GM23338 (cell line): Measurements from ENCODE around the gene MCTP1. TPM values are rescaled to one million over a fixed set of nuclear protein-coding genes. Genes with fewer than 3 reads are reported as not detected.

Experiments
- ATAC-seq: fragments of 200-7000 bp; cut with Tn5 transposase; 3 replicates; pipeline ENCODE4 v1.9.1; 2020
- DNase-seq: peaks from one replicate; pipeline ENCODE4 v3.0.0-alpha.2; 2015; ENCODE audit warnings: low spot score
- H2AFZ ChIP-seq: fragments of 200-600 bp; sonication (generic); 2 replicates; pipeline ENCODE4 v1.8.0; 2016; ENCODE audit warnings: antibody characterized with exemption, mild to moderate bottlenecking, moderate library complexity
- H3F3A ChIP-seq: fragments of 200-600 bp; sonication (generic); replicated peaks from 2 replicates; pipeline ENCODE4 v1.8.0; 2017; ENCODE audit warnings: antibody characterized with exemption, mixed run types, low read depth
- H3K27ac ChIP-seq: fragments of 200-600 bp; sonication (generic); 2 replicates; pipeline ENCODE4 v1.6.1; 2016; ENCODE audit warnings: low read depth
- H3K27me3 ChIP-seq: fragments of 200-600 bp; sonication (generic); 2 replicates; pipeline ENCODE4 v1.8.0; 2016; ENCODE audit warnings: mild to moderate bottlenecking, mixed run types, moderate library complexity; ENCODE audit not compliant: insufficient read depth
- H3K36me3 ChIP-seq: fragments of 200-600 bp; sonication (generic); 2 replicates; pipeline ENCODE4 v1.8.0; 2016; ENCODE audit warnings: mild to moderate bottlenecking; ENCODE audit not compliant: insufficient read depth
- H3K4me1 ChIP-seq: fragments of 200-600 bp; sonication (generic); 2 replicates; pipeline ENCODE4 v1.8.0; 2016; ENCODE audit warnings: mild to moderate bottlenecking, moderate library complexity; ENCODE audit not compliant: insufficient read depth
- H3K4me2 ChIP-seq: fragments of 200-600 bp; sonication (generic); 2 replicates; pipeline ENCODE4 v1.7.1; 2017; ENCODE audit warnings: mixed run types
- H3K4me3 ChIP-seq: fragments of 200-600 bp; sonication (generic); 2 replicates; pipeline ENCODE4 v1.6.1; 2016; ENCODE audit warnings: mixed run types
- H3K79me2 ChIP-seq: fragments of 200-600 bp; sonication (generic); replicated peaks from 2 replicates; pipeline ENCODE4 v1.8.0; 2017; ENCODE audit warnings: mild to moderate bottlenecking; ENCODE audit not compliant: insufficient read depth
- H3K9me2 ChIP-seq: fragments of 200-600 bp; sonication (generic); 2 replicates; pipeline ENCODE4 v1.8.0; 2017; ENCODE audit not compliant: insufficient read depth
- H4K20me1 ChIP-seq: fragments of 200-600 bp; sonication (generic); replicated peaks from 2 replicates; pipeline ENCODE4 v1.8.0; 2017; ENCODE audit warnings: mild to moderate bottlenecking; ENCODE audit not compliant: insufficient read depth
- H3K27ac Mint-ChIP-seq: 2 replicates; pipeline ENCODE4 v1.8.0; 2020; ENCODE audit warnings: inconsistent platforms, mild to moderate bottlenecking, moderate library complexity, mixed read lengths
- H3K27me3 Mint-ChIP-seq: 3 replicates; pipeline ENCODE4 v1.8.0; 2022; ENCODE audit warnings: low read depth, mild to moderate bottlenecking, moderate library complexity, mixed read lengths, inconsistent platforms; ENCODE audit not compliant: insufficient read depth, poor library complexity
- H3K36me3 Mint-ChIP-seq: 3 replicates; pipeline ENCODE4 v1.8.0; 2021; ENCODE audit warnings: low read depth, mild to moderate bottlenecking, inconsistent platforms, moderate library complexity, mixed read lengths
- H3K4me1 Mint-ChIP-seq: 3 replicates; pipeline ENCODE4 v1.8.0; 2020; ENCODE audit warnings: mild to moderate bottlenecking, inconsistent platforms, mixed read lengths
- H3K4me3 Mint-ChIP-seq: 3 replicates; pipeline ENCODE4 v1.8.0; 2021; ENCODE audit warnings: moderate library complexity, mild to moderate bottlenecking, inconsistent platforms, mixed read lengths
- H3K9me3 Mint-ChIP-seq: 3 replicates; pipeline ENCODE4 v1.8.0; 2020; ENCODE audit warnings: moderate library complexity, mild to moderate bottlenecking, inconsistent platforms, mixed read lengths
- CREB1 ChIP-seq: fragments of 250-450 bp; sonication (Bioruptor Pico); IDR thresholded peaks from 2 replicates; pipeline ENCODE4 v1.5.0; 2020; ENCODE audit warnings: low read depth, mild to moderate bottlenecking, moderate library complexity
- CTCF ChIP-seq, 2 experiments: fragments of 200-600 bp in 1 of 2; sonication (generic) in 1 of 2; conservative IDR thresholded peaks; 2 replicates each; pipeline versions ENCODE4 v1.5.1 to v1.6.1; 2016 to 2017; ENCODE audit warnings: antibody characterized with exemption in 2 of 2, low read depth in 2 of 2, mild to moderate bottlenecking in 2 of 2, moderate library complexity in 1 of 2
- EZH2 ChIP-seq: fragments of 200-600 bp; sonication (generic); IDR thresholded peaks from one replicate; pipeline ENCODE4 v1.8.0; 2017; ENCODE audit warnings: antibody characterized with exemption, mild to moderate bottlenecking, low read depth; ENCODE audit not compliant: unreplicated experiment
- EZH2phosphoT487 ChIP-seq: fragments of 200-600 bp; sonication (generic); IDR thresholded peaks from one replicate; pipeline ENCODE4 v1.8.1; 2018; ENCODE audit warnings: antibody characterized with exemption; ENCODE audit not compliant: unreplicated experiment
- JUNB ChIP-seq: IDR thresholded peaks from one replicate; pipeline ENCODE4 v1.6.1; 2016; ENCODE audit warnings: antibody characterized with exemption; ENCODE audit not compliant: unreplicated experiment
- NANOG ChIP-seq: IDR thresholded peaks from 2 replicates; pipeline ENCODE4 v1.6.1; 2016; ENCODE audit warnings: antibody characterized with exemption, borderline replicate concordance
- POLR2AphosphoS5 ChIP-seq: IDR thresholded peaks from 2 replicates; pipeline ENCODE4 v1.6.1; 2016; ENCODE audit warnings: antibody characterized with exemption, low read depth
- STAT1 ChIP-seq: IDR thresholded peaks from one replicate; pipeline ENCODE4 v1.6.1; 2016; ENCODE audit warnings: antibody characterized with exemption; ENCODE audit not compliant: unreplicated experiment
- ZNF114 ChIP-seq: fragments of 250-450 bp; sonication (Bioruptor Pico); IDR thresholded peaks from 2 replicates; pipeline ENCODE4 v1.5.0; 2020; ENCODE audit warnings: mild to moderate bottlenecking, moderate library complexity
- ZNF331 ChIP-seq: fragments of 250-450 bp; sonication (Bioruptor Pico); IDR thresholded peaks from 2 replicates; pipeline ENCODE4 v1.5.0; 2020; ENCODE audit warnings: low read depth, mild to moderate bottlenecking, moderate library complexity
- polyA plus RNA-seq: library from polyadenylated mRNA; unstranded; fragments of >200 nt; fragmentation: Nextera tagmentation; extraction: Ambion mirVana; gene quantifications from 2 replicates; pipeline ENCODE4 v1.2.1, GENCODE V29; 2016
- total RNA-seq: library from RNA; depleted of rRNA; stranded (reverse); fragments of >200 nt; shearing (Covaris generic); gene quantifications from 2 replicates; pipeline ENCODE4 v1.2.3, GENCODE V29; 2014
- TF ChIP-seq, protein P1 (sequence below): IDR thresholded peaks from 2 replicates; pipeline ENCODE4 v1.6.1; 2016; ENCODE audit warnings: antibody characterized with exemption
- TF ChIP-seq, protein P2 (sequence below): IDR thresholded peaks from one replicate; pipeline ENCODE4 v1.6.1; 2018; ENCODE audit warnings: antibody characterized with exemption; ENCODE audit not compliant: unreplicated experiment
- TF ChIP-seq, protein P3 (sequence below): fragments of 250-450 bp; sonication (Bioruptor Pico); IDR thresholded peaks from 2 replicates; pipeline ENCODE4 v1.5.0; 2020; ENCODE audit warnings: mild to moderate bottlenecking, moderate library complexity

The MCTP1 gene
- total and polyA plus RNA-seq, 2 experiments from 2014 or later: 3.7 to 4.2 TPM

DNA sequence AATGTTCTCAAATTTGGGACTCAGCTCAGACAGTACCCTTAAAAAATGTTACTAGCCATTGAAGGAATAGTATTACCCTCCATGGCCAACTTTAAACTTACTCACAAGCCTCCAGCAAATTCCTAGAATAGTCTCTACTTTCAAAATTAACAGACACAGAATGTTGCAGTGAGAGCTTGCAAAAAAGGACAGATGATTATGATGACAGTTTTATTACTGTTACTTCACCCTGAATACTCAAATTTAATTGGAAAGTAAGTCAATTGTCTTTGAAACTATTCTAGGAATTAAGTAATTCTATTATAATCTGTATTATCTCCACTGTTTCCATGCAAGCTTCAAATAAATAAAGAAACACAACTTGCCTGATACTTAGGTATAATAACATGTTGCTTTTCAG is 378.1 kb downstream of the MCTP1 start:
- DNase-seq (no peak), ATAC-seq (no peak)

More for the DNA sequence above, 378.1 kb downstream of the MCTP1 start:
- Histone ChIP-seq H3K9me2 (no peaks in the 10 kb centered on the region), H3K79me2 (no peaks in the 10 kb centered on the region), H3K4me3 (no peak overlapping the region), H3F3A (no peaks in the 10 kb centered on the region), H4K20me1 (no peaks in the 10 kb centered on the region), H3K36me3 (no peaks in the 10 kb centered on the region), H3K4me2 (no peak overlapping the region), H3K27me3 (no peaks in the 10 kb centered on the region), H2AFZ (no peak overlapping the region), H3K4me1 (no peaks in the 10 kb centered on the region), H3K27ac (no peak overlapping the region)
- H3K4me1 Mint-ChIP-seq: no peaks in the 10 kb centered on the region
- no peaks in the 10 kb centered on the region for H3K36me3 Mint-ChIP-seq
- no peak overlapping the region for H3K27ac Mint-ChIP-seq
- H3K27me3 Mint-ChIP-seq: no peaks in the 10 kb centered on the region
- TF ChIP-seq, protein P1, sequence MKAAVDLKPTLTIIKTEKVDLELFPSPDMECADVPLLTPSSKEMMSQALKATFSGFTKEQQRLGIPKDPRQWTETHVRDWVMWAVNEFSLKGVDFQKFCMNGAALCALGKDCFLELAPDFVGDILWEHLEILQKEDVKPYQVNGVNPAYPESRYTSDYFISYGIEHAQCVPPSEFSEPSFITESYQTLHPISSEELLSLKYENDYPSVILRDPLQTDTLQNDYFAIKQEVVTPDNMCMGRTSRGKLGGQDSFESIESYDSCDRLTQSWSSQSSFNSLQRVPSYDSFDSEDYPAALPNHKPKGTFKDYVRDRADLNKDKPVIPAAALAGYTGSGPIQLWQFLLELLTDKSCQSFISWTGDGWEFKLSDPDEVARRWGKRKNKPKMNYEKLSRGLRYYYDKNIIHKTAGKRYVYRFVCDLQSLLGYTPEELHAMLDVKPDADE: no peak
- TF ChIP-seq STAT1: no peak
- TF ChIP-seq, protein P2, sequence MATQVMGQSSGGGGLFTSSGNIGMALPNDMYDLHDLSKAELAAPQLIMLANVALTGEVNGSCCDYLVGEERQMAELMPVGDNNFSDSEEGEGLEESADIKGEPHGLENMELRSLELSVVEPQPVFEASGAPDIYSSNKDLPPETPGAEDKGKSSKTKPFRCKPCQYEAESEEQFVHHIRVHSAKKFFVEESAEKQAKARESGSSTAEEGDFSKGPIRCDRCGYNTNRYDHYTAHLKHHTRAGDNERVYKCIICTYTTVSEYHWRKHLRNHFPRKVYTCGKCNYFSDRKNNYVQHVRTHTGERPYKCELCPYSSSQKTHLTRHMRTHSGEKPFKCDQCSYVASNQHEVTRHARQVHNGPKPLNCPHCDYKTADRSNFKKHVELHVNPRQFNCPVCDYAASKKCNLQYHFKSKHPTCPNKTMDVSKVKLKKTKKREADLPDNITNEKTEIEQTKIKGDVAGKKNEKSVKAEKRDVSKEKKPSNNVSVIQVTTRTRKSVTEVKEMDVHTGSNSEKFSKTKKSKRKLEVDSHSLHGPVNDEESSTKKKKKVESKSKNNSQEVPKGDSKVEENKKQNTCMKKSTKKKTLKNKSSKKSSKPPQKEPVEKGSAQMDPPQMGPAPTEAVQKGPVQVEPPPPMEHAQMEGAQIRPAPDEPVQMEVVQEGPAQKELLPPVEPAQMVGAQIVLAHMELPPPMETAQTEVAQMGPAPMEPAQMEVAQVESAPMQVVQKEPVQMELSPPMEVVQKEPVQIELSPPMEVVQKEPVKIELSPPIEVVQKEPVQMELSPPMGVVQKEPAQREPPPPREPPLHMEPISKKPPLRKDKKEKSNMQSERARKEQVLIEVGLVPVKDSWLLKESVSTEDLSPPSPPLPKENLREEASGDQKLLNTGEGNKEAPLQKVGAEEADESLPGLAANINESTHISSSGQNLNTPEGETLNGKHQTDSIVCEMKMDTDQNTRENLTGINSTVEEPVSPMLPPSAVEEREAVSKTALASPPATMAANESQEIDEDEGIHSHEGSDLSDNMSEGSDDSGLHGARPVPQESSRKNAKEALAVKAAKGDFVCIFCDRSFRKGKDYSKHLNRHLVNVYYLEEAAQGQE: no peak
- no peak for TF ChIP-seq ZNF114
- no peak for TF ChIP-seq CREB1
- no peak for TF ChIP-seq NANOG
- no peak for TF ChIP-seq ZNF331
- no peak for TF ChIP-seq EZH2phosphoT487
- no peak for TF ChIP-seq CTCF (conservative IDR thresholded peaks at IDR 0.05; ENCODE audit: low read depth in 2 of 2)
- TF ChIP-seq, protein P3, sequence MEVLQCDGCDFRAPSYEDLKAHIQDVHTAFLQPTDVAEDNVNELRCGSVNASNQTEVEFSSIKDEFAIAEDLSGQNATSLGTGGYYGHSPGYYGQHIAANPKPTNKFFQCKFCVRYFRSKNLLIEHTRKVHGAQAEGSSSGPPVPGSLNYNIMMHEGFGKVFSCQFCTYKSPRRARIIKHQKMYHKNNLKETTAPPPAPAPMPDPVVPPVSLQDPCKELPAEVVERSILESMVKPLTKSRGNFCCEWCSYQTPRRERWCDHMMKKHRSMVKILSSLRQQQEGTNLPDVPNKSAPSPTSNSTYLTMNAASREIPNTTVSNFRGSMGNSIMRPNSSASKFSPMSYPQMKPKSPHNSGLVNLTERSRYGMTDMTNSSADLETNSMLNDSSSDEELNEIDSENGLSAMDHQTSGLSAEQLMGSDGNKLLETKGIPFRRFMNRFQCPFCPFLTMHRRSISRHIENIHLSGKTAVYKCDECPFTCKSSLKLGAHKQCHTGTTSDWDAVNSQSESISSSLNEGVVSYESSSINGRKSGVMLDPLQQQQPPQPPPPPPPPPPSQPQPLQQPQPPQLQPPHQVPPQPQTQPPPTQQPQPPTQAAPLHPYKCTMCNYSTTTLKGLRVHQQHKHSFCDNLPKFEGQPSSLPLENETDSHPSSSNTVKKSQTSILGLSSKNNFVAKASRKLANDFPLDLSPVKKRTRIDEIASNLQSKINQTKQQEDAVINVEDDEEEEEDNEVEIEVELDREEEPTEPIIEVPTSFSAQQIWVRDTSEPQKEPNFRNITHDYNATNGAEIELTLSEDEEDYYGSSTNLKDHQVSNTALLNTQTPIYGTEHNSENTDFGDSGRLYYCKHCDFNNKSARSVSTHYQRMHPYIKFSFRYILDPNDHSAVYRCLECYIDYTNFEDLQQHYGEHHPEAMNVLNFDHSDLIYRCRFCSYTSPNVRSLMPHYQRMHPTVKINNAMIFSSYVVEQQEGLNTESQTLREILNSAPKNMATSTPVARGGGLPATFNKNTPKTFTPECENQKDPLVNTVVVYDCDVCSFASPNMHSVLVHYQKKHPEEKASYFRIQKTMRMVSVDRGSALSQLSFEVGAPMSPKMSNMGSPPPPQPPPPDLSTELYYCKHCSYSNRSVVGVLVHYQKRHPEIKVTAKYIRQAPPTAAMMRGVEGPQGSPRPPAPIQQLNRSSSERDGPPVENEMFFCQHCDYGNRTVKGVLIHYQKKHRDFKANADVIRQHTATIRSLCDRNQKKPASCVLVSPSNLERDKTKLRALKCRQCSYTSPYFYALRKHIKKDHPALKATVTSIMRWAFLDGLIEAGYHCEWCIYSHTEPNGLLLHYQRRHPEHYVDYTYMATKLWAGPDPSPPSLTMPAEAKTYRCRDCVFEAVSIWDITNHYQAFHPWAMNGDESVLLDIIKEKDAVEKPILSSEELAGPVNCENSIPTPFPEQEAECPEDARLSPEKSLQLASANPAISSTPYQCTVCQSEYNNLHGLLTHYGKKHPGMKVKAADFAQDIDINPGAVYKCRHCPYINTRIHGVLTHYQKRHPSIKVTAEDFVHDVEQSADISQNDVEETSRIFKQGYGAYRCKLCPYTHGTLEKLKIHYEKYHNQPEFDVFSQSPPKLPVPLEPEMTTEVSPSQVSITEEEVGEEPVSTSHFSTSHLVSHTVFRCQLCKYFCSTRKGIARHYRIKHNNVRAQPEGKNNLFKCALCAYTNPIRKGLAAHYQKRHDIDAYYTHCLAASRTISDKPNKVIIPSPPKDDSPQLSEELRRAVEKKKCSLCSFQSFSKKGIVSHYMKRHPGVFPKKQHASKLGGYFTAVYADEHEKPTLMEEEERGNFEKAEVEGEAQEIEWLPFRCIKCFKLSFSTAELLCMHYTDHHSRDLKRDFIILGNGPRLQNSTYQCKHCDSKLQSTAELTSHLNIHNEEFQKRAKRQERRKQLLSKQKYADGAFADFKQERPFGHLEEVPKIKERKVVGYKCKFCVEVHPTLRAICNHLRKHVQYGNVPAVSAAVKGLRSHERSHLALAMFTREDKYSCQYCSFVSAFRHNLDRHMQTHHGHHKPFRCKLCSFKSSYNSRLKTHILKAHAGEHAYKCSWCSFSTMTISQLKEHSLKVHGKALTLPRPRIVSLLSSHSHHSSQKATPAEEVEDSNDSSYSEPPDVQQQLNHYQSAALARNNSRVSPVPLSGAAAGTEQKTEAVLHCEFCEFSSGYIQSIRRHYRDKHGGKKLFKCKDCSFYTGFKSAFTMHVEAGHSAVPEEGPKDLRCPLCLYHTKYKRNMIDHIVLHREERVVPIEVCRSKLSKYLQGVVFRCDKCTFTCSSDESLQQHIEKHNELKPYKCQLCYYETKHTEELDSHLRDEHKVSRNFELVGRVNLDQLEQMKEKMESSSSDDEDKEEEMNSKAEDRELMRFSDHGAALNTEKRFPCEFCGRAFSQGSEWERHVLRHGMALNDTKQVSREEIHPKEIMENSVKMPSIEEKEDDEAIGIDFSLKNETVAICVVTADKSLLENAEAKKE: no peak
- TF ChIP-seq POLR2AphosphoS5: no peak
- TF ChIP-seq JUNB: no peak
- TF ChIP-seq EZH2: no peak
- no peaks in the 10 kb centered on the region for H3K9me3 Mint-ChIP-seq
- H3K4me3 Mint-ChIP-seq: no peak overlapping the region
